Measurements from ENCODE around the gene PWP1.

- TF ChIP-seq CTCF (IDR thresholded peaks at IDR 0.05) (peak in 1 of 3 experiments; percentile 21), POLR2A (IDR thresholded peaks at IDR 0.05; ENCODE audit: low read depth) (no peak)
Observed at GRCh38 chr12:107685360-107686248, at the start of gene PWP1.

Data from esophagus muscularis mucosa (tissue), 3 donors.